ENCODE data around the gene MYL10. TPM values are rescaled to one million over a fixed set of nuclear protein-coding genes. Genes with fewer than 3 reads are reported as not detected.

MYL10 gene
- polyA plus RNA-seq, 1 of the 3 experiments (the other 2 are of a cell fraction), result not detected

DNA sequence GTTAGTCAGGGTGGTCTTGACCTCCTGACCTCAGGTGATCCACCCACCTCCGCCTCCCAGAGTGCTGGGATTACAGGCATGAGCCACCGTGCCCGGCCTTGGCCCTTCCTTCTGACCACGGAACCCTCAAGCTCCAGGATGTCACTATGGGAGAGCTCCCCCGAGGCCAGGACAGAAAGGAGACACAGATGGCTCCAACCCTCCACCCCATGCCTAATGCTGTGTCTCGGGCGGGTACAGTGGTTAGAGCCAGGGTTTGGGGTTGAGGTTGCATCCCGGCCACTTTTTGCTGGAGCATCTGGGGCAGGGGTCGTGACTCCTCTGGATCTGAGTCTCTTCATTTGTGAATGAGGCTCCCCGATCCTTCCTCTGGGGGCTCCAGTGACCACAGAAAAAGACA, 8.1 kb downstream of the MYL10 start:
- Histone ChIP-seq H3F3A (replicated peaks; ENCODE audit: insufficient read depth) (peaks cover 3% of the 10 kb centered on the region), H3K27me3 (ENCODE audit: insufficient read depth) (no peaks in the 10 kb centered on the region), H3K4me1 (ENCODE audit: control insufficient read depth in 1 of 2, insufficient read depth in 2 of 2, low read depth in 1 of 2, low read length in 1 of 2) (no peaks in the 10 kb centered on the region), H3K9me3 (no peaks in the 10 kb centered on the region), H4K20me1 (ENCODE audit: insufficient read depth) (no peaks in the 10 kb centered on the region), H3K4me2 (no peak overlapping the region), H3K79me2 (ENCODE audit: insufficient read depth) (no peaks in the 10 kb centered on the region), H3K27ac (ENCODE audit: low read depth in 2 of 2, low read length in 1 of 2) (no peak overlapping the region), H3K4me3 (ENCODE audit: low read depth in 2 of 2, low read length in 1 of 2) (no peak overlapping the region), H2AFZ (ENCODE audit: low read depth) (no peak overlapping the region), H3K9me2 (no peaks in the 10 kb centered on the region), H3K9ac (no peak overlapping the region), H3K36me3 (replicated peaks in 1 of 2; ENCODE audit: control insufficient read depth in 1 of 2, insufficient read depth in 2 of 2, low read length in 1 of 2) (no peaks in the 10 kb centered on the region)
- CTCF ChIA-PET, result interaction anchor here (0.6 to 1.8 kb wide), 2 partner anchors 19 to 408 kb away, joined by 3 to 5 read pairs; no protein-coding TSS in a partner anchor
- POLR2A ChIA-PET, result no interaction called here
- DNase-seq, result peak; percentile 37
- TF ChIP-seq FOXJ3 (CRISPR knock-in tag; IDR thresholded peaks at IDR 0.05) (no peak), NRF1 (IDR thresholded peaks at IDR 0.05; ENCODE audit: low read depth, low read length) (no peak), NFIC (IDR thresholded peaks at IDR 0.05; ENCODE audit: borderline replicate concordance) (no peak), SMC3 (IDR thresholded peaks at IDR 0.05; ENCODE audit: low read depth, low read length) (no peak), ELF1 (IDR thresholded peaks at IDR 0.05) (no peak)
- TF ChIP-seq, protein P1, sequence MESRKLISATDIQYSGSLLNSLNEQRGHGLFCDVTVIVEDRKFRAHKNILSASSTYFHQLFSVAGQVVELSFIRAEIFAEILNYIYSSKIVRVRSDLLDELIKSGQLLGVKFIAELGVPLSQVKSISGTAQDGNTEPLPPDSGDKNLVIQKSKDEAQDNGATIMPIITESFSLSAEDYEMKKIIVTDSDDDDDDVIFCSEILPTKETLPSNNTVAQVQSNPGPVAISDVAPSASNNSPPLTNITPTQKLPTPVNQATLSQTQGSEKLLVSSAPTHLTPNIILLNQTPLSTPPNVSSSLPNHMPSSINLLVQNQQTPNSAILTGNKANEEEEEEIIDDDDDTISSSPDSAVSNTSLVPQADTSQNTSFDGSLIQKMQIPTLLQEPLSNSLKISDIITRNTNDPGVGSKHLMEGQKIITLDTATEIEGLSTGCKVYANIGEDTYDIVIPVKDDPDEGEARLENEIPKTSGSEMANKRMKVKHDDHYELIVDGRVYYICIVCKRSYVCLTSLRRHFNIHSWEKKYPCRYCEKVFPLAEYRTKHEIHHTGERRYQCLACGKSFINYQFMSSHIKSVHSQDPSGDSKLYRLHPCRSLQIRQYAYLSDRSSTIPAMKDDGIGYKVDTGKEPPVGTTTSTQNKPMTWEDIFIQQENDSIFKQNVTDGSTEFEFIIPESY (IDR thresholded peaks at IDR 0.05; ENCODE audit: borderline replicate concordance, low read depth), result no peak
- TF ChIP-seq, protein P2, sequence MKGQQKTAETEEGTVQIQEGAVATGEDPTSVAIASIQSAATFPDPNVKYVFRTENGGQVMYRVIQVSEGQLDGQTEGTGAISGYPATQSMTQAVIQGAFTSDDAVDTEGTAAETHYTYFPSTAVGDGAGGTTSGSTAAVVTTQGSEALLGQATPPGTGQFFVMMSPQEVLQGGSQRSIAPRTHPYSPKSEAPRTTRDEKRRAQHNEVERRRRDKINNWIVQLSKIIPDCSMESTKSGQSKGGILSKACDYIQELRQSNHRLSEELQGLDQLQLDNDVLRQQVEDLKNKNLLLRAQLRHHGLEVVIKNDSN (IDR thresholded peaks at IDR 0.05; ENCODE audit: borderline replicate concordance, low read depth), result no peak
- WGBS (ENCODE audit: low lambda C conversion rate), result 95% methylated on average over 9 of the region's 10 CpGs

DNA sequence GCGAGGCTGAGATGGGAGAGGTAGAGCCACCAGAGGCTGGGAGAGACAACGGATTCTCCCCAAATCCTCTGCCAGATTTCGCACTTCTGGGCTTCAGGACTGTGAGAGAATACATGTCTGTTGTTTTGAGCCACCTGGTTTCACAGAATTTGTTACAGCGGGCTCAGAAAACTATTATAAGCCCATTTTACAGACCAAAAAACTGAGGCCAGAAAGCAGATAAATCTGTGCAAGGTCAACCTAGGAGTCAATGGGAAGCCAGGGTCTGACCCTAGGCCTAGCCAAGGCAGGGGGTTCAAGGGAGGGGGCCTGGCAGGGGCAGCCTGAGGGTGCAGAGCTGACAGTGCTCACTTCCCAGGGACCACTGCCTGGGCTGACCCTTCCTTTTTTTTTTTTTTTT, 8.7 kb downstream of the MYL10 start:
- Histone ChIP-seq H3K9me3 (no peaks in the 10 kb centered on the region), H3K79me2 (ENCODE audit: insufficient read depth) (no peaks in the 10 kb centered on the region), H3K4me1 (ENCODE audit: control insufficient read depth in 1 of 2, insufficient read depth in 2 of 2, low read depth in 1 of 2, low read length in 1 of 2) (no peaks in the 10 kb centered on the region), H3K4me2 (no peak overlapping the region), H3K9me2 (no peaks in the 10 kb centered on the region), H3F3A (replicated peaks; ENCODE audit: insufficient read depth) (peaks cover 3% of the 10 kb centered on the region), H2AFZ (ENCODE audit: low read depth) (no peak overlapping the region), H3K27ac (ENCODE audit: low read depth in 2 of 2, low read length in 1 of 2) (no peak overlapping the region), H4K20me1 (ENCODE audit: insufficient read depth) (no peaks in the 10 kb centered on the region), H3K4me3 (ENCODE audit: low read depth in 2 of 2, low read length in 1 of 2) (no peak overlapping the region), H3K27me3 (ENCODE audit: insufficient read depth) (no peaks in the 10 kb centered on the region), H3K36me3 (replicated peaks in 1 of 2; ENCODE audit: control insufficient read depth in 1 of 2, insufficient read depth in 2 of 2, low read length in 1 of 2) (no peaks in the 10 kb centered on the region), H3K9ac (no peak overlapping the region)
- 90% methylated on average over 4 of the region's 4 CpGs for WGBS (ENCODE audit: low lambda C conversion rate)
- DNase-seq, result peak; percentile 36
- ChIA-PET POLR2A (no interaction called here), CTCF (interaction anchor here (1.8 kb wide), 1 partner anchor 18 kb away, joined by 5 read pairs; no protein-coding TSS in a partner anchor)
- TF ChIP-seq, protein P3, sequence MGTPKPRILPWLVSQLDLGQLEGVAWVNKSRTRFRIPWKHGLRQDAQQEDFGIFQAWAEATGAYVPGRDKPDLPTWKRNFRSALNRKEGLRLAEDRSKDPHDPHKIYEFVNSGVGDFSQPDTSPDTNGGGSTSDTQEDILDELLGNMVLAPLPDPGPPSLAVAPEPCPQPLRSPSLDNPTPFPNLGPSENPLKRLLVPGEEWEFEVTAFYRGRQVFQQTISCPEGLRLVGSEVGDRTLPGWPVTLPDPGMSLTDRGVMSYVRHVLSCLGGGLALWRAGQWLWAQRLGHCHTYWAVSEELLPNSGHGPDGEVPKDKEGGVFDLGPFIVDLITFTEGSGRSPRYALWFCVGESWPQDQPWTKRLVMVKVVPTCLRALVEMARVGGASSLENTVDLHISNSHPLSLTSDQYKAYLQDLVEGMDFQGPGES (IDR thresholded peaks at IDR 0.05; ENCODE audit: low read depth, low read length), result no peak
- TF ChIP-seq TCF12 (IDR thresholded peaks at IDR 0.05) (no peak), POLR2AphosphoS5 (IDR thresholded peaks at IDR 0.05; ENCODE audit: low read depth, low read length) (no peak), TAF1 (IDR thresholded peaks at IDR 0.05; ENCODE audit: borderline replicate concordance, low read depth, low read length) (no peak), GABPA (IDR thresholded peaks at IDR 0.05; ENCODE audit: low read depth) (no peak)
- TF ChIP-seq, protein P4, sequence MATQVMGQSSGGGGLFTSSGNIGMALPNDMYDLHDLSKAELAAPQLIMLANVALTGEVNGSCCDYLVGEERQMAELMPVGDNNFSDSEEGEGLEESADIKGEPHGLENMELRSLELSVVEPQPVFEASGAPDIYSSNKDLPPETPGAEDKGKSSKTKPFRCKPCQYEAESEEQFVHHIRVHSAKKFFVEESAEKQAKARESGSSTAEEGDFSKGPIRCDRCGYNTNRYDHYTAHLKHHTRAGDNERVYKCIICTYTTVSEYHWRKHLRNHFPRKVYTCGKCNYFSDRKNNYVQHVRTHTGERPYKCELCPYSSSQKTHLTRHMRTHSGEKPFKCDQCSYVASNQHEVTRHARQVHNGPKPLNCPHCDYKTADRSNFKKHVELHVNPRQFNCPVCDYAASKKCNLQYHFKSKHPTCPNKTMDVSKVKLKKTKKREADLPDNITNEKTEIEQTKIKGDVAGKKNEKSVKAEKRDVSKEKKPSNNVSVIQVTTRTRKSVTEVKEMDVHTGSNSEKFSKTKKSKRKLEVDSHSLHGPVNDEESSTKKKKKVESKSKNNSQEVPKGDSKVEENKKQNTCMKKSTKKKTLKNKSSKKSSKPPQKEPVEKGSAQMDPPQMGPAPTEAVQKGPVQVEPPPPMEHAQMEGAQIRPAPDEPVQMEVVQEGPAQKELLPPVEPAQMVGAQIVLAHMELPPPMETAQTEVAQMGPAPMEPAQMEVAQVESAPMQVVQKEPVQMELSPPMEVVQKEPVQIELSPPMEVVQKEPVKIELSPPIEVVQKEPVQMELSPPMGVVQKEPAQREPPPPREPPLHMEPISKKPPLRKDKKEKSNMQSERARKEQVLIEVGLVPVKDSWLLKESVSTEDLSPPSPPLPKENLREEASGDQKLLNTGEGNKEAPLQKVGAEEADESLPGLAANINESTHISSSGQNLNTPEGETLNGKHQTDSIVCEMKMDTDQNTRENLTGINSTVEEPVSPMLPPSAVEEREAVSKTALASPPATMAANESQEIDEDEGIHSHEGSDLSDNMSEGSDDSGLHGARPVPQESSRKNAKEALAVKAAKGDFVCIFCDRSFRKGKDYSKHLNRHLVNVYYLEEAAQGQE (IDR thresholded peaks at IDR 0.05; ENCODE audit: low read depth, low read length), result no peak
- TF ChIP-seq, protein P5, sequence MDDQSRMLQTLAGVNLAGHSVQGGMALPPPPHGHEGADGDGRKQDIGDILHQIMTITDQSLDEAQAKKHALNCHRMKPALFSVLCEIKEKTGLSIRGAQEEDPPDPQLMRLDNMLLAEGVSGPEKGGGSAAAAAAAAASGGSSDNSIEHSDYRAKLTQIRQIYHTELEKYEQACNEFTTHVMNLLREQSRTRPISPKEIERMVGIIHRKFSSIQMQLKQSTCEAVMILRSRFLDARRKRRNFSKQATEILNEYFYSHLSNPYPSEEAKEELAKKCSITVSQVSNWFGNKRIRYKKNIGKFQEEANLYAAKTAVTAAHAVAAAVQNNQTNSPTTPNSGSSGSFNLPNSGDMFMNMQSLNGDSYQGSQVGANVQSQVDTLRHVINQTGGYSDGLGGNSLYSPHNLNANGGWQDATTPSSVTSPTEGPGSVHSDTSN (IDR thresholded peaks at IDR 0.05), result no peak
- TF ChIP-seq, protein P1 (IDR thresholded peaks at IDR 0.05; ENCODE audit: borderline replicate concordance, low read depth), result no peak
- TF ChIP-seq, protein P6, sequence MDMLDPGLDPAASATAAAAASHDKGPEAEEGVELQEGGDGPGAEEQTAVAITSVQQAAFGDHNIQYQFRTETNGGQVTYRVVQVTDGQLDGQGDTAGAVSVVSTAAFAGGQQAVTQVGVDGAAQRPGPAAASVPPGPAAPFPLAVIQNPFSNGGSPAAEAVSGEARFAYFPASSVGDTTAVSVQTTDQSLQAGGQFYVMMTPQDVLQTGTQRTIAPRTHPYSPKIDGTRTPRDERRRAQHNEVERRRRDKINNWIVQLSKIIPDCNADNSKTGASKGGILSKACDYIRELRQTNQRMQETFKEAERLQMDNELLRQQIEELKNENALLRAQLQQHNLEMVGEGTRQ (IDR thresholded peaks at IDR 0.05; ENCODE audit: borderline replicate concordance, low read depth, low read length), result no peak
